Cerebellar nuclear complex (tissue), 1 donor: ENCODE results near the gene KANSL3.

Experiments
- DNase-seq, 2 experiments: peaks; one replicate each; lab custom pipeline; 2025; lab: John Stamatoyannopoulos, UW

Gene KANSL3

DNA sequence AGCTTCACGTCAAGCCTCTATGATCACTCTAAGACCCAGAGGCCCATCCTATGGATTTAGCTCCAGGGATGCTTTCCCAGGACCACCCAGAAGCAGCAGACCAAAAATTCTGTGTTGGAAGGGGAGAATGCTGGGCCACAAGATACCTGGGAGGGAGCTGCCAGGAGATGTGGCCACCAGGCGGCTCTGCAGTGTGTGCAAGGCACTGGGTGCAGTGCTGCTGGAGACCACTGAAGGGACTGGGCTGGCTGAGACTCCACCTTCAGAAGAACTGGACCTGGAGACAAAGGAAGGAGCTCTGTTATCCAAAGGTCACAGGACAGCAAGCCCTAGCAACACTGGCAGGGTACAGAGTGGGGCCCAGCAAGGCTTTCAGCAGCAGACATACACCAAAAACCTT is 34.0 kb downstream of the KANSL3 start:
- DNase-seq, result no peak

DNA sequence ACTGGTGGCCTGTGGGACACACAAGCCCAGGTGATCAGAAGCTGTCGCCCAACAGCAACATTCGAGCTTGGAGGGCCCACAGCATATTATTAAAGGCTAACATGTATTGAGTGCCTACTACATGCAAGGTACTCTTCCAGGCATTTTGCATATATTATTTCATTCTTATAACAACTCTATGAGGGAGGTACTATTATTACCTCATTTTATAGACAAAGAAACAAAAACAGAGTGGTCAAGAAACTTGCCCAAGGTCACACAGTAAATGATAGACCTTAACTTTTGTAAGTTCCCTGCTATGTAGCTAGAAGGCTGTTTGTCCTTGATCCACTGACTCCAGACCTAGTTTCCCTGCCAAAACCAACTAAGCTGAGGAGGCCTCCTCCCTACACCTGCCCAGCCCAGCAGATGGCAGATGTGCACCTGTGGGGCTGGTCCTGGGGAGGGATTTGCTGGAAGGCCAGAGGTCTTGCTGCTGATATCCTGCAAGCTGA is 35.7 kb downstream of the KANSL3 start:
- DNase-seq, result no peak

DNA sequence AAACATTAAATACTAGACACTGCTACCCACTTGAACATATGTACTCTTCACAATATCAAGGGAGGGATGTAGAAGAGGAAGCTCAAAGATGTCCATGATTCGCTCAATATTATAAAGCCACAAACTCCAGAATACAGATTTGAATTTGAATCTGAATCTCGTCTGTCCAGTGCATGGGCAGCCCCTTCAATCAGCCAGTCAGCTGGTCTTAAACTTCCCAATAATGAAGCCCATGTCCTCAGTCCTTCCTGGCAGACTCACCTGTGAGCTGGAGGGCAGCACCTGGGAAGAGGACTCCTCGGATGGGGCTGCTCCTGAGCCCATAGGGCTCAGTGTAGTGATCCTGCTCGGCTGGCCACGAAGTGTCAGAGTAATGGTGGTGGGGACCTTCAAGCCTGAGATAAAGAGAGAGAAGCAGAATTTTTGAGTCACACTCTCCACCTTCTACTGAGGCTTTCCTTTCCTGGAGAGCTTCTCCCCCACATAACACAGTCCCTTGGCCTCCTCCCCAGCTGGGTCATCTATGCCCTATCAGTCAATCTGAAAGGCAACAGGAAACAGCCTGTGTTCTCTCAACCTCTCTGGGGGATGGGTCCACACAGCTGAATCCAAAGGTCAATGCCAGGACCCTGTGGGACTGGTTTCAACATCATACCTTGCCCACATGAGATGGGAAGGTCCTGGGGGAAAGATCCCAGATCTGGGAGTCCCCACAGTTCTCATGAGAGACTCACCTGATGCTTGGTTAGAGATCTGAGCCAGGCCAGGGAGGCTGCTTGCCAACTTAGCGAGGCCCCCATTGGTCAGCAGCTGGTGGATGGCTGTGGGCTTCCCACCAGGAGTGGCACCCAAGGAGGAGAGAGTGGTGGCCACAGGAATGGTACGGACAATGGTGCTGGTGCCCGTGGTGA is 36.5 kb downstream of the KANSL3 start:
- DNase-seq, result no peak

DNA sequence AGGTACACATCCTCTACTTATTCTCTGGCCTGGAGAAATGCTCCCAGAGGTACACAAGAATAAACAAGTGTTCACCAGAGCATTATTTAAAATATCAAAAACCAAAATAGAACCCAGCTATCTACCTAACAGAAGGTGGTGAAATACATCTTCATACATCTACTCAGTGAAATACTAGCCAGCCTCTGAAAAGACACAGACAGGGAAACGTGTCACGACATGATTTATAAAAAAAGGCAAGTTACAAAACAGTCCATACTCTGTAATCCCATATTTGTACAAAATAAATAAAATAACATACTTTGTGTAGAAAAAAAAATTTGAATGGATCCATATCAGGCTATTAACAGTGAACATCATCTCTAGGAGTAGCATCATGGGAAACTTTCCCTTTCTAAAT is 38.2 kb downstream of the KANSL3 start:
- DNase-seq, result no peak

DNA sequence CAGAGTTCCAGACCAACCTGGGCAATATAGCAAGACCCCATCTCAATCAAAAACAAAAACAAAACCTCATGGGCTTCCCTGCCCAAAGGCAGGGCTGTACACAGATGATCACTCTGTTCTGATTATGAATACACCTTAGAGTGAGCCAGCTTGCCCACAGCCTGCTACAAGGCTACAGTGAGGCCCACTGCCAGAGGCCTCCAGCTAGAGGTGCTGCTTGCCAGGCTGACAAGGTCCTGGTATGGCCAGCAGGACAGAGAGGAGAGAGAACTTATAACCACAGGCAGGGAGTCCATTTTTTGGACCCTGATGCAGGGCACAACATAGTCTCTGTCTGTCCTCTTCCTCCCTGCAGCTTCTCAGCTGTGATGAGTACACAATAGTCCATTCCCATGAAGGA is 41.5 kb downstream of the KANSL3 start:
- no peak for DNase-seq

DNA sequence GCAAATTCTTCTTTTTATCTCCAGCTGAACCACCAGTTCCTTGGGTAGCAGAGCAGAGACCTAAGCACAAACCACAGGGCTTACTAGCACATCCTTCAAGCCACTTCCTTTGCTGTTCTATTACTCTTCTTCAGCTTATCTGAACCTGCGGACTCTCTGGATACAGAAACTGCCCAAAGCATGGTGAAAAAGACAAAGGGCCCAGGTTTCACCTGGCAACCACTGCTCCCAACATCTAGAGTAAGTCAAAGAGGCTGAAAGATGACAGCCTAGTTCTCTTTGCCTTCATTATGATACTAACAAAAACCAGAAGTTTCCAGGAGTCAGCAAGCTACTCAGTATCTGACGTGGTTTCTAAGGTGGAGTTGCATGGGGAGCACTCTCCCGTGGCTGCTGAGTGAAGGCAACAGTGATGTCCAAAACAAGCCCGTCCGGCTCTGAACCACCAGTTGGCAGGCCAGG is 43.4 kb downstream of the KANSL3 start:
- no peak for DNase-seq

DNA sequence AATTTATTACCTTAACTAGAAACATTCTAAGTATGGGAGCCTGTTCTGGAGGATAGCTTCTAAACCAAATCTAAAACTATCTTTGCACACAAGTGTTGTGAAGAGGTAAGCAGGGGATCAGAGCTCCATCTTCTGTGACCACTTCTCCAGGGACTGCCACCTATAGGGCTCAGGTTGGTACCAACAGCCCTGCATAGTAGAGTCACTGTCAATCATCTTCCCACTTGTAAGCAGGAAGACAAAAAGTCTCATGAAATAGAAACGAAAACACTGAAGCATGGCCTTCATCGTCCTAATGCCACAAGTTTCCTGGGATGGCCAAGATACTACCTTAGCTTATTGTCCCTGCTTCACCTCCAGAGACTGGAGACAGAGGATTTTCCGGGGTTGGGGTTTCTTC is 43.8 kb downstream of the KANSL3 start:
- DNase-seq, result no peak

DNA sequence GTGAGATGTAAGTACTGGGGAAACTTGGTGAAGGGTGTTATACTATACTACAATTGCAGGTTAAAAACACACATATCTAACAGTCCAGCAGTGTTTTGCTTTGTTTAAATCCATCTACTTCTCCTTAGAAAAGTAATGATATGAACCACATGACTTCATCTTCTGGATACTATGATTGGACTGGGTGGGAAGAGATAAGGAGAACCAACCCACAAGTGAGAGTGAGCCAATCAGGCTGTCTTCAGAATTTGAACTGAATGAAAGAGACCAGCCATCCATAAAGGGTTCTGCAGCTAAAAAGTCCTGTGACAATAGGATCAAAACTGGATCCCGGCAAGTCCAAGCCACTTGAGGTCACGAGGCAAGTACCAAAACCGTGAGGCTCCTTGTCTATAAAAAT is 46.6 kb downstream of the KANSL3 start:
- DNase-seq, result no peak

DNA sequence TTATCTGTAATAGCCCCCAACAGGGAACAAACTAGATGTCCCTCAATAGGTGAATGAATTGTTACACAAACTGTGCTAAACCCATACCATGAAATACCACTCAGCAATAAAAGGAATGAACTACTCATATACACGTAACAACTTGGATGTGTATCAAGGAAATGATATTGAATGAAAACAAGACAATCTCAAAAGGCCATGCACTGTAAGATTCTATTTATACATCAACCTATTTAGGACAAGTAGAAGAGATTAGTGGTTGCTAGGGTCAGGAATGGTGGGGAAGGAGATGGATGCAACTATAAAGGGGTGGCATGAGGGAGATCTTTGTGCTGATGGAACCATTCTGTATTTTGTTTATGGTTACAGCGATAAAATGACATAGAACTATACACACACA is 47.1 kb downstream of the KANSL3 start:
- DNase-seq, result no peak

DNA sequence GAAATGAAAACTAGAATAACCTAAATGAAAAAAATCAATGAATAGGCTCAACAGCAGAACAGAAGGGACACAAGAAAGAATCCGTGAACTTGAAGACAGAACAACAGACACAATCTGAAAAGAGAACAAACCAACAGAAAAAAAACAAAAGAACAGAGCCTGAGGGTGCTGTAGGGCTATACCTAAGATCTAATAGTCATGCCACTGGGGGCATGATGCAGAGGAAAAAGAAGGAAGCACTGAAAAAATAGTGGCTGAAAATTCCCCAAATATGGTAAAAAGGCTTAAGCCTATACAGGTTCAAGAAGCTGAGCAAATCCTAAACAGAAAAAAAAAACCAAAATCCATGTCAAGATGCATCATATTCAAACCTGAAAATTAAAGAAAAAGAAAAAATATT is 50.3 kb downstream of the KANSL3 start:
- no peak for DNase-seq

DNA sequence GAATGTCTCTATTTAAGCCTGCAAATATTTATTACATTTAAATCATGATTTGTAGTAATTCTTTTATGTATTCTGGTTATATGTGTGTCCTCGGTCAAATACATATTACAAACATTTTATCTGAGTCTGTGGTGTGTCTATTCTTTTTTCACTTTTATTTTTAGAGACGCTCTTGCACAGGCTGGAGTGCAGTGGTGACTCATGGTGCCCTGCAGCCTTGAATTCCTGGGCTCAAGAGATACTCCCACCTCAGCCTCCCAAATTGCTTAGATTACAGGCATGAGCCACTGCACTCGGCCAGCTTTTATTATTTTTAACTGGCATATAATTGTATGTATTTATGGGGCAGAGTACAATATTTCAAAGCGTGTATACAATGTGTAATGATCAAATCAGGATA is 54.1 kb downstream of the KANSL3 start:
- DNase-seq, result no peak

DNA sequence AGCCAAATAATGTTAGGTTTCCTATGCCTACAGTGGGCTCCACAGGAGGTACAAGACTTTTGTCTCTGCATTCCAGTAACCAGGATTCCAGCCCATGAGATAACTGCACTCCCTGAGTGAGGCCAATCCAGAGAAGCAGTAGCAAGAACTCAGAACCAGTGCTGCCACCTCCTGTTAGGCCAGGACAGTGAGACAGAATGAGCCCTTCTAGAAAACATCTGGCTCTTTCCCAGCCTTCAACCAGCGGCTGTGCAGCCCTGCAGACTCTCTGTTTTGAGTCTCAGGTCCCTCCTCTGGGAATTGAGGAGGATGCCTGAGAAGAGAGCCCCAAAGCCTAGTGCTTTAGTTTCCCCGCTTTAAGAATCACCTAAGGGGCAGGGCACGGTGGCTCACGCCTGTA is 57.3 kb downstream of the KANSL3 start:
- no peak for DNase-seq

DNA sequence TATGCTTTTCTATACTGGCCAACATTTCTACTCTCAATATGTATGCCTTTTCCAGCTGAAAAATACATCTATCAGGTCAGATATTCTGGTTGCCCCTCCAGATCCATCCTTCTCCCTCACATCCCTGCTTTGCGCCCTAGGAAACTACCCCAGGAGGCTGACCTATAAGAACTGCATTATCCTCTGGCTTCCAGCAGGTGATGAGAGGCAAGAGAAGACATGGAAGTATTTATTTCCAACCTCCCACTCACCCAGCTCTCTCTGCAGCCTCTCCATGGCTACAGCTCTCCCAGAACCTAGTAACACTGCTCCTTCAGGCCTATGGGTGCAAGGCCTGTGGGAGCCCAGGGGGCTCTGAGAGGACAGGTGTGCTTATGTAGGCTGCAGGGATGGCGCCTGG is 58.7 kb downstream of the KANSL3 start:
- DNase-seq, result no peak

DNA sequence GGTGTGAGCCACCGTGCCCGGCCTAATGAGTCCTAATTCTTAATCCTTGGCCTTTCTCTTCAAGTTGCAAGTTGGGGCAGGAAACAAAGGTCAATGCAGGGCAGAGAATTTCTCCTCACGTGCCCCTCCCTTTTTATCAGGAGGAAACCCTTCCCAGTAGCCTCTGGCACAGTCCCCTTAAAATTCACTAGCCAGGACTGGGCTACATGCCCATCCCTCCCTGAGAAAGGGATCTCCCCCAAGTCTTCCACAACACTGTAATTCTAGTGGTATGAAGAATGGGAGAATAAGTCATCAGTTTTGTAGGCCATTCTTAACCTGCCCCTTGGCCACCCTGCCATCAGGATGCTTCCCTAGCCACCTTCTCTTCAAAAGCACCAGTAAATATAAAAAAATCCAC is 59.4 kb downstream of the KANSL3 start:
- DNase-seq, result no peak

DNA sequence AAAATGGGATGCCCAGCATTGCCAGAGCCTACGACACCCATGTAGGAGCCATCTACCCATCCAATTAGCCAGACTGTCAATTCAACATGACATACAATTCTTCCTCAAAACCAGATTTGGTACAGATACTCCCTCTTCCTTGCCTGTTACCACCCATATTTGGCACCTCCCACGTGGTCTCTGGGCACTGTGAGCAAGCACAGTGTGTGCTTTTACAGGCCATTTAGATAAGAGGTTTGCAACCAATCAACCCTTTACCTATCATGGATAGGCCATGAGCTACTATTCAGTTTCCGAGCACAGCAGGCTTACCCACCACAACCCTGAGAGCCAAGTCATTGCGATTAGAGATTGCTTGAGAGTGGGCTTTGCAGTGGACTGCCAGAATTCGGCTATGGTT is 60.6 kb downstream of the KANSL3 start:
- no peak for DNase-seq

DNA sequence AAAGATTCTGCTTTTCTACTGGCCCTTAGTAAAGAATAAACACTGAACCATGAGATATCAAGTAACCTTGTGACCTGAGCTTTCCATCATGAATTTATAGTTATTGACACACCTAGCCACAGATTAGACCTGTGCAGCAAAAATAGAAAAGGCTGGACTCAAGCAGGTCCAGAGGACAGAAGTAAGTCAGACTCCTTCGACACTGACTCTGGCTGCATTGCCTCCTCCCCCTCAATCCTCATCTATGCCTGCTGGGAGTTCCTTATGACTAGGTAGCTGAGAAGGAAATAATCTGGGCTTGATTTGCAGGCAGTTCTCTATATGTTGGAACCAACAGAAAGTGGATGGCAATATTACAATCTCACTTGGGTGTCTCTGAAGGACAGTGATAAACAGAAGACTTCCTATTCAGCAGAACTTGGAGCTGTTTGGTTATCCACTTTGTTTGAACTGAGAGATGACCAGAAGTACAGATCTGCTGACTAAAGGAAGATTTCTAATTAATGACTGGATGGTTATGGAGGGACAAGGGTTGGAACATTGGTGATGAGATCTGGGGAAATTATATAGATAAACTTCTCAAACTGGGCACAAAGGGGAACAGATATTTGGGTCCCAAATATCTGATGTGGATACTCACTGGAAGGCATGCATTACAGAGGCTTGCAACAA is 62.2 kb downstream of the KANSL3 start:
- no peak for DNase-seq

DNA sequence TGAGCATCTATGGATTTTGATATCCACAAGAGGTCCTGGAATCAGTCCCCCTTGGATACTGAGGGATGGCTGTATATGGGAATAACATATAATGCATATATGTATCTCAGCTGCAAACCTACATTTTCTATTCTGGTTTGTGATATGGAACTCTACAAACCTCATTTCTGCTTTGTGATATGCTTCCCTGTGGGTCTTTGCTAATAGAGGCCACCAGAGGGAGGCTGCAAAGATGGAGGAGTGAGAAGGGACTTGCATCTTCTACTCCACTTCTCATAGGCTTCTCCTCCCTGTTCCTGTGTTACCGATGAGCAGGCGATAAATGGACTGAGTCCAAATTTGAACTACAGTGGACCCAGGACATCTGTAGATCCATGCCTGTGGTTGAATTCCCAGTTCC is 63.7 kb downstream of the KANSL3 start:
- DNase-seq, result no peak

DNA sequence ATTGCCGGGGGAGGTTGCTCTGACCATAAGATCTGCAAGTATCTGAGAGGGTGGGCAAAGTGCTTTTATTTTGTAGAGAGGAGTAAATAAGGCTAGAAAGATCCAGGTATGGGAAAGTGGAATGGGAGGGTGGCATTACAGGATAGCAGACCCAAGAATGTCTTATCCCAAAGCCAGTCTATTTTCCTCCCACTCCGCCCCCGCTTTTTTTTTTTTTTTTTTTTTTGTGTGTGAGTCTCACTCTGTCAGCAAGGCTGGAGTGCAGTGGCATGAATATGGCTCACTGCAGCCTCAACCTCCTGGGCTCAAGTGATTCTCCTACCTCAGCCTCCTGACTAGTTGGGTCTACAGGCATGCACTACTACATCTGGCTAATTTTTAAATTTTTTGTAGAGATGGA is 70.0 kb downstream of the KANSL3 start:
- DNase-seq, result no peak

DNA sequence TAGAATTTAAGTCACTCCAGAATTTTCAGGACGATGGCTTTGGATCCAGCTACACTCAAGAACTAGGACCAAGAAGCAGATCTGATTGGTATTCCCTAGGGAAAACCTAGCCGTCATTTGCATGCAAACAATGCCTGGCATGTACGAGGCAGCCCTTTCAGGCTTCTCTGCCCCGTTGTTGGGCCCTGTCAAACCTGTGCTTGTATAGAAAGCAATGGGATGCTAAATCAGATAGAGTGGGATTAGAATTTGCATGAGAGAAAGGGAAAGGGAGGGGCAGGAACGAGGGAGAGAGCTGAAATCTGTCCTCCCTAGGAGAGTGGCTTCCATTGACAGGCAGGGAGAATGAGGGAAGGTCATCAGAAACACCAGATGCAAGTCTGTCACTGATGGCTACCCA is 73.0 kb downstream of the KANSL3 start:
- no peak for DNase-seq

DNA sequence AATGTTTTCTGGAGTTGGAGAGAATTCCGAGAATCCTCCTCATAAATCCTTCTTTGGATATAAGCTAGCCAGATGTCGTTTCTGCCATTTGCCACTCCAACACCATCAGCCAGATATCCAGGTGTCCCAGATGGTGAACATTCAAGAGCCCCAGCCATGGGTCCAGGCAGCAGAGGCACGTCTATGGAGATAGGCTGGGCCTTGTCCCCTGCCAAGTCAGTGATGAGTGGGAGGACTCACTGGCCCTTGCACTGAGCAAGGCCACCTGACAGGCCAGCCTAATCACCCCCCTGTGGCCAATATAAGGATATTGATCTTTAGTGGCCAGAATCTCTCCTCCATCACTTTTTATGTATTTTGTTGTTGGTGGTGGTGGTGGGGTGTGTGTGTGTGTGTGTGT is 73.5 kb downstream of the KANSL3 start:
- DNase-seq, result no peak

DNA sequence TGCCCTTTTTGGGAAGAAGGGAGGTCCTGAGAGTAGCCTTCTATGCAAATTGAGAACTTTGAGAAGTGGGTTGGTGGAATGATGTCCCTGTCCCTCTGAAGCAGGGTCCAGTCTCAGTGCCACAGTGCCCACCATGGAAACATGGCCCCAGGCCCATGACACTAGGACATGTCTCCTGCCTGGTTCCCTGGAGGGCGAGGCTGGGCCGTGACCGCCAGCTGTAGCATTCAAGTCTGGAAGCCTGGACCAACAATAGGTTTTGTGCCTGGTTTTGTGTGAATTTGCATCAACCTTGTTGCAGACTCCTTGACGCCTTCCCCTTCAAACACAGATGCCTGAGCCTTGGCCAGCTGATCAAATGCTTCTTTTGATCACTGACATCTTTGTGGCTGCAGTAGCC is 74.1 kb downstream of the KANSL3 start:
- no peak for DNase-seq

DNA sequence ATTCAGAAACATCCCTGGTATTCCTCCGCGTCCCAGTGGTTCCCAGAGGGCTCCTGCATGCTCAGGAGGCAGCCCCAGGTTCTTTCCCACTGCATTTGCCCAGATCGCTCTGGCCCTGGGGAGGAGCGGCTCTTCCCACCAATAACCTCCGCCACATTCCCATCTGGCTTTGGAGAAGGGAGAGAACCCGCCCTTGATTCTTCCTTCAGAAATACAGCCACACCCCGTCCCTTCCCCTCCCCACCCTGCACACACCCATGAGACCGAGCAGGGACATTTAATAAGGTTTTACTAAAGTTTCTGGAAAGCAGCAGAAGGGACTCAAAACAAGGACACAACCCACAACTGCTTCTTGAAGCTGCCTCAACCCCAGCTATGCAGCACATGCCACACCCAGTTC is 79.6 kb downstream of the KANSL3 start:
- DNase-seq, result no peak

DNA sequence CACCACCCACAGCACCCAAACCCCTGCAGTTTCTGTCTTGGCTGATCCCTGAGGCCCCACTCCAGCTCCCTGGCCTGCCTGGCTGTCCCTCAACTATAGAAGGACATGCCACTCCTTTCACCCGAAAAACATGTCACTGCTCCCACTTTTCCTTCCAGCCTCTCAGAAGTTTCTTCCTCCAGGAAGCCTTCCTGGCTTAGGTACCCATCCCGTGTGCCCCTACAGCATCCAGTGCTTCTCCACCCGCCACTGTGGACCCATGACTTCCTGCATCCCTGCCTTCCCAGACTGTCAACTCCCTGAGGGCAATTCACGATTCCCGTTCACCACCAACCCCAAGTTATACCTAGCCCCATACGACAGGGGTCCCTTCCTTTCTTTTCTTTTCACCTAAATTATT is 80.1 kb downstream of the KANSL3 start:
- no peak for DNase-seq
